Tibial nerve (tissue), 3 donors: ENCODE data around the gene ZNF554.

ENCODE experiments used
- POLR2A ChIP-seq, 2 donors: fragments of 450-650 bp; IDR thresholded peaks; one replicate each; pipeline ENCODE4 v1.6.1; 2017; ENCODE audit warnings: antibody characterized with exemption in 2 of 2, mild to moderate bottlenecking in 2 of 2, moderate library complexity in 2 of 2
- TF ChIP-seq, protein P1 (sequence below), 5 experiments: fragments of 200-600 bp in 3 of 5; fragments of 450-650 bp in 2 of 5; sonication (generic) in 3 of 5; IDR thresholded peaks; one replicate each; pipeline ENCODE4 v1.5.1; 2016 to 2019; ENCODE audit warnings: antibody characterized with exemption in 5 of 5, mild to moderate bottlenecking in 3 of 5, moderate library complexity in 2 of 5

DNA sequence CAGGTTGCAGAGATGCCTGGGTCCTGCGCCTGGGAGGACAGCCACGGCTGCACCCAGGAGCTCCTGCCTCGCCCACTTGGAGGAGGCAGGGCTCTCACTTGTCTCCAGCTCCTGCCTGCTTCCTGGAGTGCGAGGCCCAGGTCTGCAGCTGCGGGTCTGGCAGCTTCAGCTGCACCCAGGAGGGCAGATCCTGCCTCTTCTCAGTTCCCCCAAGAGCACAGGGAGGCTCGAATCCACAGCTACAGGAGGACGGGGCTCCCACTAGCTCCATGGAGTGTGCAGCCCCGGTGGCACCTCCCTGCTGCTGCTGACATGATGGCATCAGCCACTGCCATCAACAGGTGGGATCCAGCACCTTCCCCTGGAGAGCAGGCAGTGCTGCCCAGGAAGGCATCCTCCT is 4.5 kb downstream of the ZNF554 start:
- TF ChIP-seq POLR2A (IDR thresholded peaks at IDR 0.05), result no peak
- TF ChIP-seq, protein P1, sequence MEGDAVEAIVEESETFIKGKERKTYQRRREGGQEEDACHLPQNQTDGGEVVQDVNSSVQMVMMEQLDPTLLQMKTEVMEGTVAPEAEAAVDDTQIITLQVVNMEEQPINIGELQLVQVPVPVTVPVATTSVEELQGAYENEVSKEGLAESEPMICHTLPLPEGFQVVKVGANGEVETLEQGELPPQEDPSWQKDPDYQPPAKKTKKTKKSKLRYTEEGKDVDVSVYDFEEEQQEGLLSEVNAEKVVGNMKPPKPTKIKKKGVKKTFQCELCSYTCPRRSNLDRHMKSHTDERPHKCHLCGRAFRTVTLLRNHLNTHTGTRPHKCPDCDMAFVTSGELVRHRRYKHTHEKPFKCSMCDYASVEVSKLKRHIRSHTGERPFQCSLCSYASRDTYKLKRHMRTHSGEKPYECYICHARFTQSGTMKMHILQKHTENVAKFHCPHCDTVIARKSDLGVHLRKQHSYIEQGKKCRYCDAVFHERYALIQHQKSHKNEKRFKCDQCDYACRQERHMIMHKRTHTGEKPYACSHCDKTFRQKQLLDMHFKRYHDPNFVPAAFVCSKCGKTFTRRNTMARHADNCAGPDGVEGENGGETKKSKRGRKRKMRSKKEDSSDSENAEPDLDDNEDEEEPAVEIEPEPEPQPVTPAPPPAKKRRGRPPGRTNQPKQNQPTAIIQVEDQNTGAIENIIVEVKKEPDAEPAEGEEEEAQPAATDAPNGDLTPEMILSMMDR (IDR thresholded peaks at IDR 0.05), result no peak
